ENCODE measurements around the gene IWS1.
"Not testable (repeated sequence)": the region's sequence is repeated elsewhere in the genome, so short reads cannot be mapped to it uniquely, and the experiment has no call there.

IWS1 gene

DNA sequence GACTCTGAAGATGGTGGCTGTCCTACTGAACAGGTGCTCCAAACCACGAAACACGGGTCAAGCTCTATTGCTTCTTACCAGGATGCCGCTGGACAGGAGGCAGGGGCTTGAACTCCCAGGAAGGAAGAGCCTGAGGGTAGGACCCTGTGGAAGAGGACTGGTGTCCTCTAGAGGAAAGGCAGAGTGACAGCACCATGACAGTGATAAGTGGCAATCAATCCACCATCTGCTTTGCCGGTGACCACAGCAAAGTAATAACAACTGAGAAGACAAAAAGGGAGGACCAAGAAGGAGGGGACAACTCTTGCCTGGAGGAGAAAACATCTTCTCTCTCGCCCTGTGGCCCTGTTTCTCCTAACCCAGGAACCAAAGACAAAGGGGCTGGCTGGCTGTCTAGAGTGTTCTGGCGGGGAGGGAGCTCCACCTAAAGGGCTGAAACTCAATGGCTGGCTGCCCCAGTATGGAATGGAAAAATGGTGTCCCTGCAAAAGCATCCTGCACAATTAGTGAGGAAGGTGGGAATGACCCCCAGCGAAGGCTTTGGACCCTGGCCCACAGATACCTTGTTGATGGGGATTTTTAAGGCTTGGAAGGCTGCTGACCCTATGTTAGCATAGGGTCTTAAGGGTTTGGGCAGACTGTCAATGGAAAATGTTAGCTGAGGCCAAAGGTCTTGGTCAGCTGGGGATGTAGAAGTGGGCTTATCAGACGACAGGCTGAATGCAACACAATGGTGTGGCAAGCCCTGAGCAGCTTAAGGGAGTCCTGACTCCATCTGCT lies 72.7 kb downstream of the IWS1 start:
- DNase-seq, result no peak

DNA sequence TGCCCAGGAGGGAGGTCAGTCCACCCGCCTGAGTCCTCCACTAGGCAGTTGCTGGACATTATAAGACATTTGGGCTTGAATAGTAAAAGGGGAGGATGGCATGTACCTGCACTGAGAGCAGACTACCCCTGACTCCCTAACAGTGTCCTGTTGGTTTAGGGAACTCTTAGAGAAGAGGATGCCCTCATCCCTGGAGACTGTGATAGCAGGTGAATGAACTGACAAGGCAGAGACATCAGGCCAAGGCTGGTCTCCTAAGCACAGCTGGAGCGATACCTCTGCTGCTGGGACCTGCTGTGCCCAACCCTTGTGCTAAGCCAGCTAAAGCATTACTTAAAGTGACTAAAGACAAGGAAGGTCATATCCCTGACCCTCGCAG lies 73.3 kb downstream of the IWS1 start:
- no peak for DNase-seq

DNA sequence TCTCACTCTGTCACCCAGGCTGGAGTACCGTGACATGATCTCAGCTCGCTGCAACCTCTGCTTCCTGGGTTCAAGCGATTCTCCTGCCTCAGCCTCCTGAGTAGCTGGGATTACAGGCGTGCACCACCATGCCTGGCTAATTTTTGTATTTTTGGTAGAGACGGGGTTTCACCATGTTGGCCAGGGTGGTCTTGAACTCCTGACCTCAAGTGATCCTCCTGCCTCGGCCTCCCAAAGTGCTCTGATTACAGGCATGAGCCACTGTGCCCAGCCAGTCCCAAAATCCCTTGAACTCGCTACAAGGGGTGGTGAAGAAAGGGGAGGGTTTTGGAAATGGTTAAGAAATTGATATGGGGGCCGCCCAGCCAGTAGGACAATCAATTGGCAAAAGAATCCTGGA lies 73.9 kb downstream of the IWS1 start:
- DNase-seq, result not testable (repeated sequence)

DNA sequence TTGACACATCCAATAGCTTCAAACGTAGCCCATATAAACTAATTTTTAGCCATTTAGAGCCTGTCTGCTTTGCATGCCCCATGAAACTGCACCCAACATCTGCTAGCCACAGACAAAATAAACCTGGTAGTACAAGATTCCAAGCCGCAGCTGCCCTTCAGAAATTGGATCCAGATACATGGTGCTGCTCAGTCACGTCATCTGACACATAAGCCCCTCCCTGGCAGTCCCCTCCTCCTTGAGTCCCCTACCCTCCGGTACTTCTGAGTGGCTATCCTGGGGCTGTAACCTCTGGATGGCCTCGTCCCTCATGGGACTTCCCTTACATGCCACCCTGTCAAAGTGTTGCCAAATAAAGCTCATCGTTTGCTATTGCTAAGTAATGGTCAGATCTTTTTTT lies 74.3 kb downstream of the IWS1 start:
- DNase-seq, result no peak

DNA sequence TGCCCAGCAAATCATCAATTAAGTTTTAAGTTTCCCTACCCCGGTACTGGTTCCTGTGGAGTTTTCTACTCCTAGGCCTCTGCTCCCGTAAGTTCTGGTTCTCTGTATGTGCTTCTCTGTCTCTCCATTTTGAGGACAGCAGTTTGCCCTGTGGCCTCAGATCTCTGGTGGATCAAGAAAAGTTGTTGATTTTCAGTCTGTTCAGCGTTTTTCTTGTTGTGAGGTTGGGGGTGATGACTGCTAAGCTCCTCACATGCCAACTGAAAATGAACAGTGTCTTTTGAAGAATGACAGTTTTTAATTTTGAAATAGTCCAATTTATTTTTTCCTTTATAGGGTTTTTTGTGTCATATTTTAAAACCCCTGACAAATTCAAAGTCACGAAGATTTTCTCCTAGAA lies 76.4 kb downstream of the IWS1 start:
- DNase-seq, result no peak

DNA sequence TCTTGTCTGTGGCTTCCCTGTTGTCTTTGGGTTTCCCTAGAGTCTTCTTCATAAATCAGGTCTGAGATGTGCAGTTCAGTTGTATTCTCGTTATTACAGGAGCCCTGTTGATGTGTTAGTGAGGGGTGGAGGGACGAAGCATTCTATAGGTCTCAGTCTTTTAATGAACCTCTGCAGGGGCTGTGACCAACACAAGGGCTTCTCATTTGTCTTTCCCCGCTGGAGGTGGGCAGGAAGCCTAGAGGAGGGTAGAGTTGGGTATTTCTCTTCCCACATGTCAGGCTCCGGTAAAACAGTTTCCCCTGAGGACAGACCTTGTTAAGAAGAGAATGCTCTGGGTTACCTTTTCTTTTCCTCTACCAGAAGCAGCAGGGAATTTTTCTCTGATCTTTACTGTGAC lies 76.9 kb downstream of the IWS1 start:
- DNase-seq, result no peak

DNA sequence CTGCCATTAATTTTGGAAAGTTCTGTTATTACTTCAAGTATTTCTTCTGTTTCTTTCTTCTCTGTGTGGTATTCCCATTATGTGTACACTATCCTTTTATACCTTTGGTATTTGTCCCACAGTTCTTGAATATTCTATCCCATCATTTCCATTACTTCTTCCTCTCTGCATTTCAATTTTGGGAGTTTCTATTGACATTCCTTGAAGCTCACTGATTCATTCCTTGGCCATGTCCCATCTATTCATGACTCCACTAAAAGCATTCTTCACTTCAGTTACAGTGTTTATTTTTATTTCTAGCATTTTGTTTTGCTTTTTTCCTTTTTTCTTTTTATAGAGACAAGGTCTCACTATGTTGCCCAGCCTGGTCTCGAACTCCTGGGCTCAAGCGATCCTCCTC lies 77.8 kb downstream of the IWS1 start:
- DNase-seq, result no peak

DNA sequence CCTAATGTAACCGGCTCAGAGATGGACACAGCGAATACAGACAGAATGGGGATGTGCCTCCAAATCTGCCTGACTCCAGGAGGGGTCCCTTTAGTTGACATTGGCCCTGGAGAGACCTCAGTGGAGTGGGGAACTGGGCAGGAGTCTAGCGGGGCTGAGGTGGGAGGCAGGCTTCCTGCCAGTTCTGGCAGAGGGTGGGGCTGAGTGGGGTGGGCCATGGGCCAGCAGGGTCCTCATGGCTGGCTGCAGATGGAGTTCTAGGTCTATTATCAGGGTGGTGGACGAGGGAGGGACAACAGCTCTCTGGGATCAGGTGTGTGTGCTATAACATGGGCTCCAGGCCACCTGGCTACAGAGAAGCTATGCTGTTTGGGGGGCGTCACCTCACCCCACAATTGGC lies 86.9 kb downstream of the IWS1 start:
- DNase-seq, result no peak

DNA sequence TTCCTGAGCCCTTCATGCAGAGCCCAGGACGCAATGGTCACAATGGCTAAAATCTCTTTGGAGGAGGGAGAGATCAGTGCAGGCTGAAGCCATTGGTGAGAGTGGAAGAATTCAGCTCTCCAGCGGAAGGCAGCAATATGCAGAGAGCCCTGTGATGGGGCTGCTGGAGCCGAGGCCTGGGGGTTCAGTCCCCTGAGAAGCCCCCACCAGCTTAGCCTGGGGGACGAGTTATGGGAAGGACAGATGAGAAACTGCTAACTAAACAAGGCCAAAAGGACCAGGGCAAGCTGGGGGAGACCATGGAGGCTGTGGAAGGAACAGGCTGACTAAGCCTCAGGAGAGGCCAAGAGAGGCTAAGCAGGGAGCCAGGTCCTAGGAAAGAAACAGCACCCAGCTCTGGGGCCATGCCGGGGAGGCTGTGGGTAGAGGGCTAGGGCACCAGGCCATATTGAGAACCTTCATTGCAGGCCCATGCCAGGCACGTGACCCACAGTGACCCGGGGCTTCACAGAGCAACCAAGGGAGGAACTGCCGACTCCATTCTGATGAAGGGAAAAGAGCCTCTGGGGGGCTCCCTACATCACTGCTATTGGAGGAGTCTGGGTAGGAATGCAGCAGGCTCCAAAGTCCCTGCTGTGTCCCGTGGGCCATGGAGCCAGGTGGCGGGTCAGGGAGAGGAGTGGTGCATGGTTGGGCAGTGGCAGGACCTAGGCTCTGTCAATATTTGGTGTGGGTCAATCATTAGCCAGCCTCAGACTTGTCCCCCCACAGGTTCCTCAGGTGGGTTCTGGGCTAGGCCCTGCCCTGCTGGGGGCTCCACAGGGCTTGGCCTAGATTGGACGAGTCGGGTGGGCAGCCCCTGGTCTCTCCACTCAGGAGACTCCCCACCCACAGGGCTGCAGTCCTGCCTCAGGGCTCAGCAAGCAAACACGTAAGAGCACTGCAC lies 88.2 kb downstream of the IWS1 start:
- no peak for DNase-seq

DNA sequence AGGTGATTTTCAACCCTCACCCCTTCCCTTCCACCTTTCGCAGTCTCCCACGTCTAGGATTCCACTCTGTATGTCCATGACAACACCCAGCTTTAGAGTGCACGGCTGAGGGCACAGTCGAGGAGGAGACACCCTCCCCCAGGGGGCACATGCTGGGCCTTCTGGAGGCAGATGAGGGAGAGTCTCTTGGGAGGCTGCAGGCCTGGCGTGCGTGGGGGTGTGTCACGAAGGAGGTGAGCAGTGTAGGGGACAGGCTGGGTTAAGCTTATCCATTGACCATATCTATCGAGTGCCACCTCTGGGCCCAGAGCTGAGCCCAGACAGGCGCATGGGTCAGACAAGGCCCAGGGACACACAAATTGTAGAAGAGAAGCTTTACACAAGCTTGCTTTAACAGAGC lies 89.2 kb downstream of the IWS1 start:
- DNase-seq, result no peak

DNA sequence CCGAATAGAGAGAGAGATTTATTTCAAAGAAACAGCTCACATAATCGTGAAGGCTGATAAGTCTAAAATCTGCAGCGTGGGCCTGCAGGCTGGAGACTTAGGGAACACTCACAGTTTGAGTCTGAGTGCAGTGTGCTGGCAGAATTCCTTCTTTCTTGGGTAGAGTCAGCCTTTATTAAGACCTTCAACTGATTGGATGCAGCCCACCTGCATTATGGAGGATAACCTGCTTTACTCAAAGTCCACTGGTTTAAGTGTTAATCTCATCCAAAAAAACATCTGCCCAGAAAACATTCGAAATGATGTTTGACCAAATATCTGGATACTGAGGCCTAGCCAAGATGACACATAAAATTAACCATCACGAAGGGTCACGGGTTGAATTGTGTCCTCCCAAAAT lies 91.8 kb downstream of the IWS1 start:
- DNase-seq, result no peak

DNA sequence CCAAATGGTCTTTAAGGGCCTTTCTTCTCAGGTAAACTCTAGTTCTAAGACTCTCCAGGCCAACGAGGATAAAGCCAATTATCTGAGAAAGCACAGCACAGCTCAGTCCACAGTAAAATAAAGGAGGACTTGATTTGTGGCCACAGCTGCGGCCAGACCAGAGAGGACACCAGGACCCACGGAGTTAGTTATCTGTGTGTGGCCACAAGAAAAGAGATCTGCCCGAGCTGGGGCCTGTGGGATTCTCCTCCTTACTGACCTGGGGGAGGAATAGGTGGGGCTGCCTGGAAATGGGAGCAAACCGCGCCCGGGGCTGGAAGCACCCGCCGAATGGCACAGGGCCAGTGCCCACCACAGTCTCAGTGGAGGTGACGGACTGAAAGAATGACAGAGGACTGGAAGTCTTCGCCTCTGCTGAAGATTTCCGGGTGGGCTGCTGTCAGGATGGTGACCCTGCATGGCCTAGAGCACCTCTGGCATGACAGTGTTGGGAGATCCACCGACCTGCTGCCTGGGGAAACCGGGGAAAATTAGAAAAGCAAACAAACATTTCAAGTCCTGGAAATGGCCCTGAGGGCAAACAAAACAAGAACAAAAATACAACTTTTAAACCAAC lies 94.8 kb downstream of the IWS1 start:
- DNase-seq, result no peak

Data from activated CD4-positive, alpha-beta T cell treated with anti-CD3 and anti-CD28 coated beads for 1 hour (primary cell).